SU-DHL-6 (cell line): ENCODE results near the gene CCDC167.

Experiments
- H2AFZ ChIP-seq: fragments of 200-600 bp; sonication (generic); 2 replicates; pipeline ENCODE4 v1.6.1; 2014; ENCODE audit warnings: low read depth, mild to moderate bottlenecking, moderate library complexity, mixed read lengths, antibody characterized with exemption, low read length; ENCODE audit not compliant: severe bottlenecking
- H3F3A ChIP-seq: fragments of 200-600 bp; shearing (Covaris generic); 2 replicates; pipeline ENCODE4 v1.6.0; 2016; ENCODE audit warnings: antibody characterized with exemption, mild to moderate bottlenecking; ENCODE audit not compliant: insufficient read depth
- H3K27ac ChIP-seq: fragments of 200-600 bp; sonication (generic); 2 replicates; pipeline ENCODE4 v1.5.1; 2016; ENCODE audit warnings: low read depth, mild to moderate bottlenecking, low read length, moderate library complexity, mixed read lengths
- H3K27me3 ChIP-seq: fragments of 200-600 bp; sonication (generic), shearing (Covaris generic); 2 replicates; pipeline ENCODE4 v1.6.0; 2014; ENCODE audit warnings: mild to moderate bottlenecking, low read length
- H3K36me3 ChIP-seq: fragments of 200-600 bp; sonication (generic); 2 replicates; pipeline ENCODE4 v1.6.1; 2014; ENCODE audit warnings: mild to moderate bottlenecking, low read length, mixed read lengths
- H3K4me2 ChIP-seq: fragments of 300-600, 200-600 bp; shearing (Covaris generic), sonication (generic); 2 replicates; pipeline ENCODE4 v1.6.0; 2014; ENCODE audit warnings: low read length, low read depth, mild to moderate bottlenecking; ENCODE audit not compliant: poor library complexity, severe bottlenecking
- H3K4me3 ChIP-seq: fragments of 200-600 bp; sonication (generic); 2 replicates; pipeline ENCODE4 v1.5.1; 2014; ENCODE audit warnings: antibody characterized with exemption, low read length, mild to moderate bottlenecking, mixed read lengths; ENCODE audit not compliant: insufficient read depth, poor library complexity, severe bottlenecking
- H3K79me2 ChIP-seq: fragments of 200-600 bp; sonication (generic); 2 replicates; pipeline ENCODE4 v1.6.1; 2014; ENCODE audit warnings: mild to moderate bottlenecking, low read length, moderate library complexity; ENCODE audit not compliant: insufficient read depth
- H3K9ac ChIP-seq: fragments of 200-600 bp; sonication (generic); 2 replicates; pipeline ENCODE4 v1.7.0; 2014; ENCODE audit warnings: mild to moderate bottlenecking, low read length
- H3K9me2 ChIP-seq: fragments of 200-600 bp; sonication (generic); replicated peaks from 2 replicates; pipeline ENCODE4 v1.6.1; 2014; ENCODE audit warnings: low read length; ENCODE audit not compliant: insufficient read depth
- H3K9me3 ChIP-seq: fragments of 200-600 bp; sonication (generic); 2 replicates; pipeline ENCODE4 v1.6.1; 2014; ENCODE audit warnings: low read length, mixed read lengths; ENCODE audit not compliant: insufficient read depth
- H4K20me1 ChIP-seq: fragments of 200-600 bp; sonication (generic); 2 replicates; pipeline ENCODE4 v1.6.1; 2014; ENCODE audit warnings: low read depth, mild to moderate bottlenecking, antibody characterized with exemption, low read length, moderate library complexity, mixed read lengths
- CTCF ChIP-seq: fragments of 200-600 bp; sonication (generic); IDR thresholded peaks from one replicate; pipeline ENCODE4 v1.5.1; 2017; ENCODE audit warnings: antibody characterized with exemption, mild to moderate bottlenecking, low read length, moderate library complexity; ENCODE audit not compliant: insufficient read depth, poor library complexity, severe bottlenecking
- EZH2phosphoT487 ChIP-seq: fragments of 200-600 bp; sonication (generic), shearing (Covaris generic); conservative IDR thresholded peaks from 2 replicates; pipeline ENCODE4 v1.6.1; 2018; ENCODE audit warnings: mild to moderate bottlenecking, antibody characterized with exemption, low read length, moderate library complexity, mixed read lengths

The CCDC167 gene

DNA sequence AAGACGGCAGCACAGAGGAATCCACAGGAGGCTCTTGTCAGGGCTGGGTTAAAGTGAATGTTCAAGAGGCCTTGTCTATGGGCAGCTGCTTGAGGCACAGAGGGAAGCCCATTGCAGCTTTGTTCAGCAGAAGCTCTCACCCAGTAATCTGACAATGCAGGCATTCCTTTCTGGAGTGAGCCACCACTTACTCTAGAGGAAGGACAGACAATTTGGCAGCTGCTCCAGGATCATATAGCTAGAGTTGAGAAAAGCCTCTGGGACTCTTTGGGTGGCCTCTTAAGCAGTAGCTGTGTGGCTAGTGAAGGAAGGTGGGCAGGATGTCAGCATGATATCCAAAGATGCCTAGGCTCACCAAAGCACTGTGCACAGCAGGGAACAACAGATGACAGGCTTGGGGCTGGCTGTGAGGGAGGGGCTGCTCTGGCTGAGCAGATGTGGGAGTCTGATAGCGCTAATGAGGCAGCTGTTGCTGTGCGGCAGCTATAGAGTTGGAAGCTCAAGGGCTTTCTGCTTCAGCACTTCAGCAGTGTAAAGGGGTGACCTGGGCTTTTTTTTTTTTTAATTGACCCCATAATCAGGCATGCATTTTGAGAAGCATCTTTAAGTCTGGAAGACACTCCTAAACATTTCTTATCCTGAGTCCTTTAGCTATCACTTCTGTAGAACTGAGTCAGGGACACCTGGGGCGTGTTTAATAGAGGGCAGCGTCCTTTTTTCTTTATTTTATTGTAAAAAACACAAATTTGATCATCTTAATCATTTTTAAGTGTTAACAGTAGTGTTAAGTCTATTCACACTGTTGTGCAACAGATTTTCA lies 39.5 kb downstream of the CCDC167 start:
- no peak overlapping the region for H3K9ac ChIP-seq
- H3K9me3 ChIP-seq, result no peaks in the 10 kb centered on the region
- H4K20me1 ChIP-seq, result no peaks in the 10 kb centered on the region
- H3K27me3 ChIP-seq, result no peaks in the 10 kb centered on the region
- no peak overlapping the region for H3K4me3 ChIP-seq
- no peaks in the 10 kb centered on the region for H3K9me2 ChIP-seq
- H3K4me2 ChIP-seq, result no peak overlapping the region
- no peak overlapping the region for H3K27ac ChIP-seq
- H2AFZ ChIP-seq, result no peak overlapping the region
- no peaks in the 10 kb centered on the region for H3F3A ChIP-seq
- TF ChIP-seq CTCF, result no peak
- no peak for TF ChIP-seq EZH2phosphoT487
- H3K79me2 ChIP-seq, result no peaks in the 10 kb centered on the region
- no peaks in the 10 kb centered on the region for H3K36me3 ChIP-seq

GRCh38 chr6:37456816-37457560 lies 42.7 kb downstream of the CCDC167 start:
- no peak overlapping the region for H3K9ac ChIP-seq
- H3F3A ChIP-seq, result no peaks in the 10 kb centered on the region
- H3K27me3 ChIP-seq, result no peaks in the 10 kb centered on the region
- H3K36me3 ChIP-seq, result no peaks in the 10 kb centered on the region
- H3K79me2 ChIP-seq, result no peaks in the 10 kb centered on the region
- no peaks in the 10 kb centered on the region for H4K20me1 ChIP-seq
- H2AFZ ChIP-seq, result no peak overlapping the region
- no peak overlapping the region for H3K4me2 ChIP-seq
- TF ChIP-seq CTCF, result no peak
- TF ChIP-seq EZH2phosphoT487, result no peak
- H3K9me2 ChIP-seq, result no peaks in the 10 kb centered on the region
- H3K27ac ChIP-seq, result no peak overlapping the region
- H3K9me3 ChIP-seq, result no peaks in the 10 kb centered on the region
- H3K4me3 ChIP-seq, result no peak overlapping the region

DNA sequence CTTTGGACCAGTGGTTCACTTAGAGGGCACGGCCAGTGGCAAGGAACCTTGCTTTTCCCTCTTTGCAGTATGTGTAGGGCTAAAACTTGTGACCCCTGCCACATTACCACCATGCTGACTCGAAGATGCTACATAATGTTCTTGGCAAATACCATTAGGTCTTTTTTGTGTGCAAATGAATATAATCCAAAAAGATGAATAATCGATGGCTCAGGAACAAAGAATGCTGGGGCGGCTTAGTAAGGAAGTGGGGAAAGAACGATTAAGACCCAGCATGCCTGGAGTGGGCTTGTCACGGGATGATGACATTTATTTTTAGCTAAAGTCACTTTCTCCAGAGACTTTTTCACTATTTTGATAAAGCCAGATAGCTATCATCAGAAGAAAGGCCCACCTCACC lies 43.6 kb downstream of the CCDC167 start:
- H3K9ac ChIP-seq, result no peak overlapping the region
- H3K4me2 ChIP-seq, result no peak overlapping the region
- no peaks in the 10 kb centered on the region for H4K20me1 ChIP-seq
- no peaks in the 10 kb centered on the region for H3K36me3 ChIP-seq
- no peak overlapping the region for H3K4me3 ChIP-seq
- H3F3A ChIP-seq, result no peaks in the 10 kb centered on the region
- H3K27me3 ChIP-seq, result no peaks in the 10 kb centered on the region
- no peak overlapping the region for H3K27ac ChIP-seq
- H2AFZ ChIP-seq, result no peak overlapping the region
- no peaks in the 10 kb centered on the region for H3K79me2 ChIP-seq
- H3K9me3 ChIP-seq, result no peaks in the 10 kb centered on the region
- TF ChIP-seq EZH2phosphoT487, result no peak
- no peak for TF ChIP-seq CTCF
- H3K9me2 ChIP-seq, result no peaks in the 10 kb centered on the region
